H1 (cell line): Measurements from ENCODE around the gene VAPB. TPM values are rescaled to one million over a fixed set of nuclear protein-coding genes. Genes with fewer than 3 reads are reported as not detected.
A peak's percentile ranks its signal among the peaks of the same experiment; 100 is the strongest.

Source experiments
- CTCF ChIA-PET: fragments of 300-600 bp; sonication (Branson Sonifier 250); formaldehyde crosslinking; loops from one replicate; lab custom pipeline; 2021; ENCODE audit not compliant: partially characterized antibody; lab: Charles Lee
- POLR2A ChIA-PET: fragments of 300-600 bp; sonication (Branson Sonifier 250); formaldehyde crosslinking; loops from one replicate; lab custom pipeline; 2021; ENCODE audit warnings: inconsistent platforms; ENCODE audit not compliant: partially characterized antibody; lab: Charles Lee
- DNase-seq, 2 experiments: peaks; one replicate each; pipeline versions ENCODE4 v3.0.0 to v3.0.0-alpha.2; 2010 to 2022; ENCODE audit warnings: low spot score in 2 of 2, low read depth in 1 of 2, mixed read lengths in 1 of 2
- FAIRE-seq: peaks from 2 replicates; lab custom pipeline; 2011; peaks lifted over from hg19 to GRCh38; lab: Jason Lieb, UNC
- H2AFZ ChIP-seq: 2 replicates; pipeline ENCODE4 v1.8.1; 2012; ENCODE audit warnings: low read length, inconsistent platforms
- H2AK5ac ChIP-seq: 2 replicates; pipeline ENCODE4 v1.6.1; 2013; ENCODE audit warnings: low read depth, low read length
- H2BK120ac ChIP-seq: replicated peaks from 2 replicates; pipeline ENCODE3; 2013; ENCODE audit warnings: low read depth, low read length, inconsistent platforms
- H2BK12ac ChIP-seq: 2 replicates; pipeline ENCODE4 v1.6.1; 2013; ENCODE audit warnings: low read depth, low read length
- H2BK15ac ChIP-seq: 2 replicates; pipeline ENCODE4 v1.6.1; 2013; ENCODE audit warnings: low read length
- H2BK20ac ChIP-seq: 2 replicates; pipeline ENCODE4 v1.6.1; 2013; ENCODE audit warnings: low read length
- H2BK5ac ChIP-seq: 2 replicates; pipeline ENCODE4 v1.6.1; 2013; ENCODE audit warnings: low read depth, low read length
- H3K14ac ChIP-seq: 2 replicates; pipeline ENCODE4 v1.6.1; 2013; ENCODE audit warnings: inconsistent platforms; ENCODE audit not compliant: insufficient read length
- H3K18ac ChIP-seq: 2 replicates; pipeline ENCODE4 v1.6.1; 2013; ENCODE audit warnings: low read length; ENCODE audit errors: extremely low read depth
- H3K23ac ChIP-seq: 2 replicates; pipeline ENCODE4 v1.6.1; 2013; ENCODE audit warnings: inconsistent platforms; ENCODE audit not compliant: insufficient read length
- H3K23me2 ChIP-seq: 2 replicates; pipeline ENCODE4 v1.6.1; 2013; ENCODE audit warnings: low read depth, low read length
- H3K27ac ChIP-seq: 2 replicates; pipeline ENCODE4 v1.6.1; 2011; ENCODE audit warnings: low read depth, low read length, inconsistent platforms
- H3K27me3 ChIP-seq, 4 experiments: replicated peaks in 1 of 4; 1 replicate in 1 of 4; 2 replicates in 3 of 4; pipeline versions ENCODE4 v1.6.1 to v1.8.1; 2011 to 2013; ENCODE audit warnings: low read length in 3 of 4, mild to moderate bottlenecking in 3 of 4, inconsistent platforms in 2 of 4, mixed read lengths in 2 of 4, moderate library complexity in 1 of 4; ENCODE audit not compliant: control insufficient read depth in 3 of 4, insufficient read depth in 3 of 4; ENCODE audit errors: extremely low read depth in 1 of 4
- H3K36me3 ChIP-seq, 4 experiments: 2 replicates each; pipeline versions ENCODE4 v1.6.1 to v1.8.1; 2011 to 2013; ENCODE audit warnings: mild to moderate bottlenecking in 4 of 4, low read length in 3 of 4, moderate library complexity in 2 of 4, control low read depth in 1 of 4, inconsistent platforms in 1 of 4; ENCODE audit not compliant: insufficient read depth in 4 of 4, control insufficient read depth in 2 of 4
- H3K4ac ChIP-seq: replicated peaks from 2 replicates; pipeline ENCODE3; 2013; ENCODE audit warnings: low read length, low read depth, mixed read lengths, inconsistent platforms; ENCODE audit not compliant: insufficient read length
- H3K4me1 ChIP-seq, 4 experiments: replicated peaks in 1 of 4; 1 replicate in 1 of 4; 2 replicates in 3 of 4; pipeline versions ENCODE4 v1.6.1 to v1.8.1; 2011 to 2013; ENCODE audit warnings: low read length in 3 of 4, inconsistent platforms in 2 of 4, mixed read lengths in 1 of 4; ENCODE audit not compliant: insufficient read depth in 4 of 4, control insufficient read depth in 3 of 4
- H3K4me2 ChIP-seq, 2 experiments: 2 replicates each; pipeline versions ENCODE4 v1.6.1 to v1.8.1; 2011 to 2013; ENCODE audit warnings: low read depth in 2 of 2, low read length in 2 of 2, control low read depth in 1 of 2, inconsistent platforms in 1 of 2, mild to moderate bottlenecking in 1 of 2; ENCODE audit not compliant: insufficient read depth in 1 of 2
- H3K4me3 ChIP-seq, 4 experiments: fragments of 200-600, 300-600 bp in 1 of 4; sonication (generic), shearing (Covaris generic), sonication (Bioruptor Twin) in 1 of 4; 2 replicates each; pipeline versions ENCODE4 v1.5.1 to v1.8.1; 2011 to 2016; ENCODE audit warnings: low read length in 4 of 4, low read depth in 3 of 4, control low read depth in 2 of 4, inconsistent platforms in 2 of 4, mild to moderate bottlenecking in 2 of 4, mixed read lengths in 1 of 4, moderate library complexity in 1 of 4; ENCODE audit not compliant: insufficient read depth in 2 of 4; ENCODE audit errors: extremely low read depth in 1 of 4
- H3K56ac ChIP-seq: replicated peaks from 2 replicates; pipeline ENCODE3; 2013; ENCODE audit warnings: low read depth, mild to moderate bottlenecking, mixed read lengths, low read length, inconsistent platforms; ENCODE audit not compliant: insufficient read length
- H3K79me1 ChIP-seq: 2 replicates; pipeline ENCODE4 v1.6.1; 2013; ENCODE audit warnings: low read depth, low read length, control low read depth
- H3K79me2 ChIP-seq, 2 experiments: 2 replicates each; pipeline versions ENCODE4 v1.6.1 to v1.8.1; 2012 to 2013; ENCODE audit warnings: low read length in 2 of 2, mild to moderate bottlenecking in 2 of 2, inconsistent platforms in 1 of 2; ENCODE audit not compliant: insufficient read depth in 2 of 2, control insufficient read depth in 1 of 2
- H3K9ac ChIP-seq, 4 experiments: replicated peaks in 1 of 4; 1 replicate in 1 of 4; 2 replicates in 3 of 4; pipeline versions ENCODE4 v1.6.1 to v1.8.1; 2011 to 2013; ENCODE audit warnings: low read depth in 3 of 4, low read length in 3 of 4, control low read depth in 2 of 4, mild to moderate bottlenecking in 2 of 4, moderate library complexity in 2 of 4, inconsistent platforms in 1 of 4; ENCODE audit errors: extremely low read depth in 1 of 4
- H3K9me3 ChIP-seq, 2 experiments: 2 replicates each; pipeline versions ENCODE4 v1.6.1 to v1.8.1; 2012 to 2013; ENCODE audit warnings: mild to moderate bottlenecking in 2 of 2, moderate library complexity in 2 of 2, control low read depth in 1 of 2, inconsistent platforms in 1 of 2, low read depth in 1 of 2, low read length in 1 of 2, mixed read lengths in 1 of 2; ENCODE audit not compliant: insufficient read depth in 2 of 2
- H4K20me1 ChIP-seq, 2 experiments: replicated peaks in 1 of 2; 2 replicates each; pipeline versions ENCODE3 to v1.8.1; 2011 to 2013; ENCODE audit warnings: inconsistent platforms in 2 of 2, low read length in 2 of 2, mild to moderate bottlenecking in 1 of 2; ENCODE audit not compliant: insufficient read depth in 2 of 2, control insufficient read depth in 1 of 2
- H4K5ac ChIP-seq: 2 replicates; pipeline ENCODE4 v1.6.1; 2013; ENCODE audit warnings: low read length, low read depth, mixed read lengths, inconsistent platforms; ENCODE audit not compliant: insufficient read length
- H4K8ac ChIP-seq: 2 replicates; pipeline ENCODE4 v1.8.0; 2013; ENCODE audit warnings: mild to moderate bottlenecking, moderate library complexity, low read length, inconsistent platforms; ENCODE audit not compliant: insufficient read depth; ENCODE audit errors: extremely low read depth
- H4K91ac ChIP-seq: replicated peaks from 2 replicates; pipeline ENCODE3; 2013; ENCODE audit warnings: low read length, mixed read lengths, inconsistent platforms; ENCODE audit not compliant: insufficient read length
- BACH1 ChIP-seq: IDR thresholded peaks from 2 replicates; pipeline ENCODE4 v1.6.1; 2012; ENCODE audit warnings: low read length, improper control_type of control experiment
- CBX5 ChIP-seq: fragments of 300-800, 300-1000 bp; sonication (generic); IDR thresholded peaks from 2 replicates; pipeline ENCODE4 v1.7.1; 2016; ENCODE audit warnings: antibody characterized with exemption, low read length, low read depth
- HDAC2 ChIP-seq, 2 experiments: fragments of 300-600 bp in 1 of 2; sonication (generic) in 1 of 2; IDR thresholded peaks; 2 replicates each; pipeline ENCODE4 v1.6.1; 2011 to 2012; ENCODE audit warnings: low read depth in 2 of 2, low read length in 2 of 2, mild to moderate bottlenecking in 2 of 2, moderate library complexity in 2 of 2, borderline replicate concordance in 1 of 2, inconsistent platforms in 1 of 2
- KDM5A ChIP-seq: fragments of 200-600 bp; IDR thresholded peaks from 2 replicates; pipeline ENCODE4 v1.7.1; 2012; ENCODE audit warnings: mild to moderate bottlenecking, low read length, inconsistent platforms, mixed read lengths
- USF2 ChIP-seq: IDR thresholded peaks from 2 replicates; pipeline ENCODE4 v1.6.1; 2011; ENCODE audit warnings: low read length, improper control_type of control experiment
- WGBS, 2 experiments: shearing (Covaris generic) in 1 of 2; methylation state at CpG; one replicate each; pipeline versions ENCODE4 v1.1.6 to v1.1.7; 2013 to 2015; ENCODE audit warnings: low lambda C conversion rate in 2 of 2, mixed read lengths in 2 of 2, inconsistent platforms in 1 of 2, low coverage in 1 of 2, missing lambda C conversion rate in 1 of 2; ENCODE audit not compliant: insufficient replicate concordance in 2 of 2, insufficient coverage in 1 of 2, insufficient read length in 1 of 2; ENCODE audit errors: extremely low coverage in 1 of 2, missing lambda C conversion rate in 1 of 2; 5-methylcytosine and 5-hydroxymethylcytosine counted together
- polyA plus RNA-seq, 7 experiments: library from polyadenylated mRNA; depleted of rRNA in 3 of 7; stranded (reverse) in 5 of 7; unstranded in 2 of 7; fragments of >200 nt in 5 of 7; fragments of 200-250 nt in 2 of 7; gene quantifications; 1 replicate in 5 of 7; 2 replicates in 1 of 7; 4 replicates in 1 of 7; pipeline versions ENCODE4 v1.2.1 to v1.2.3, GENCODE V29; 2011 to 2013; ENCODE audit warnings: missing spikeins in 2 of 7, mixed read lengths in 2 of 7
- total RNA-seq: library from RNA; stranded (reverse); fragmentation: NEBNext Ultra II Directional; extraction: Animal tissue kit (Norgen Biotek cat#: 25700); gene quantifications from 2 replicates; pipeline ENCODE4 v1.2.1, GENCODE V29; 2021
- TF ChIP-seq, protein P1 (sequence below): IDR thresholded peaks from 2 replicates; pipeline ENCODE4 v1.6.1; 2012; ENCODE audit warnings: low read length, inconsistent platforms

VAPB gene
- total and polyA plus RNA-seq, 2 of the 8 experiments (the other 6 are each of a cell fraction or from before 2014, with no cell fraction given) = 24.4 to 62.8 TPM

DNA sequence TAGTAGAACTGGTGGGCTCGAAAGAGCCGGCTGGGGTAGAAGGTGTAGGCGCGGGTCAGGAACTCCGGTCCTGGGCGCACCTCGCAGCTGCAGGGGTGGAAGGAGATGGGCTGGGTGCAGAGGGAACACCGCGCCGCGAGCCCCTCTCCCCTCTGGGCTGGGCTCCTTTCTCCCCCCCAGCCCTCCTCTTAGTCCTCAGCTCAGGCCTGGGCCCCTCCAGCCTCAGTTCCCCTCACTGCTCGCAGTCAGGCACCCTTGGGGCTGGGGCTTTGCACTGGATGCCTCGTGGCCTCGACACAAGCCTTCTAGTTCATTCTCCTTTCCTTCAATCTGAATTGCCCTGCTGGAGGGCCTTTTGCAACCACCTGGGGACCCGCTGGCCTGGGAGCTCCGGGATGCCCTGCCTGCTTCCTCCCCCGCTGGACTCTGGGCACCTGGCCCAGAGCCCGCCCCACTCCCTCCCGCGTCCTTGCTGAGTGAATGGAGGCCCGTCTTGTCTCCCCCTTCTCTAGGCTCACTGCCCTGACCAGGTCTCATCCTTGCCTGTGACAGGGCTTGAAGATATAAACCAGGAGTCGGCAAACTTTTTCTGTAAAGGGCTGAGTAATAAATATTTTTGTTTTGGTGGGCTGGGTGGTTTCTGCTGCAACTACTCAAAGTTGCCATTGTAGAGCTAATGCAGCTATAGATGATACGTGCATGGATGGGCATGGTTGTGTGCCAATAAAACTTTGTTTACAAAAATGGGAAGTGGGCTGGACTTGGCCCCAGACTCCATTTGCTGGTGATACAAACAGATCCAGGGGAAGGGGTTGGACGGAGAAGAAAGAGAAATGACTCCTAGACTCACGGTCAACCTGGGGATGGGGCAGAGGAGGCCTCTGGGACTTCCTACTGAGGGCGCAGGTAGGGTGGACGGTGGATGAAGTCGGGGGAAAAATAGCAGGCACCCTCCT is 78.8 kb downstream of the VAPB start:
- no peak overlapping the region for H2BK20ac ChIP-seq
- peak overlapping the region; percentile 18; the same call in 1 of the 2 replicates for H4K8ac ChIP-seq
- no peaks in the 10 kb centered on the region for H4K20me1 ChIP-seq
- no peaks in the 10 kb centered on the region for H3K23me2 ChIP-seq
- H3K4me1 ChIP-seq = peaks cover 0 to 7% (median 2%) of the 10 kb centered on the region in 4 experiments; a peak in 4 of 7 replicates
- no peak overlapping the region for H3K27ac ChIP-seq
- no peak overlapping the region for H4K91ac ChIP-seq
- CTCF ChIA-PET = interaction anchor here (1.0 to 1.7 kb wide), 2 partner anchors 14 to 15 kb away, joined by 3 to 5 read pairs; no protein-coding TSS in a partner anchor
- H2AFZ ChIP-seq = no peak overlapping the region; the same call in 1 of the 2 replicates
- no peak overlapping the region for H3K4me3 ChIP-seq
- TF ChIP-seq BACH1 (no peak), USF2 (no peak), HDAC2 (IDR thresholded peaks at IDR 0.05; ENCODE audit: borderline replicate concordance in 1 of 2, low read depth in 2 of 2, low read length in 2 of 2) (no peak), KDM5A (no peak), CBX5 (no peak)
- TF ChIP-seq, protein P1, sequence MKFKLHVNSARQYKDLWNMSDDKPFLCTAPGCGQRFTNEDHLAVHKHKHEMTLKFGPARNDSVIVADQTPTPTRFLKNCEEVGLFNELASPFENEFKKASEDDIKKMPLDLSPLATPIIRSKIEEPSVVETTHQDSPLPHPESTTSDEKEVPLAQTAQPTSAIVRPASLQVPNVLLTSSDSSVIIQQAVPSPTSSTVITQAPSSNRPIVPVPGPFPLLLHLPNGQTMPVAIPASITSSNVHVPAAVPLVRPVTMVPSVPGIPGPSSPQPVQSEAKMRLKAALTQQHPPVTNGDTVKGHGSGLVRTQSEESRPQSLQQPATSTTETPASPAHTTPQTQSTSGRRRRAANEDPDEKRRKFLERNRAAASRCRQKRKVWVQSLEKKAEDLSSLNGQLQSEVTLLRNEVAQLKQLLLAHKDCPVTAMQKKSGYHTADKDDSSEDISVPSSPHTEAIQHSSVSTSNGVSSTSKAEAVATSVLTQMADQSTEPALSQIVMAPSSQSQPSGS = no peak
- TF ChIP-seq, all 59 proteins: peak for 0
- Histone ChIP-seq H2BK120ac (peak overlapping the region; percentile 43), H3K9me3 (0 out of 4 replicates have a peak, but pooled peaks cover 0 to 3% of the 10 kb centered on the region in 2 experiments), H2BK12ac (no peak overlapping the region; the same call in 1 of the 2 replicates), H3K18ac (no peak overlapping the region), H3K79me1 (no peaks in the 10 kb centered on the region), H3K56ac (no peak overlapping the region), H3K23ac (no peak overlapping the region), H2BK15ac (no peak overlapping the region), H3K14ac (no peak overlapping the region), H3K79me2 (no peaks in the 10 kb centered on the region), H3K9ac (no peak overlapping the region), H3K27me3 (no peaks in the 10 kb centered on the region), H3K4ac (no peak overlapping the region), H3K4me2 (no peak overlapping the region; a peak in 1 of 4 replicates), H2BK5ac (no peak overlapping the region), H3K36me3 (no peaks in the 10 kb centered on the region), H2AK5ac (no peak overlapping the region), H4K5ac (no peak overlapping the region)
- POLR2A ChIA-PET = interaction anchor here (1.0 kb wide), 1 partner anchor 372 kb away, joined by 3 read pairs; no protein-coding TSS in a partner anchor
- FAIRE-seq (no peak), DNase-seq (peak in 1 of 2 experiments; percentile 49)
- 85% methylated on average over 26 of the region's 28 CpGs; no CpG with 5 or more reads in 1 of the 2 experiments for WGBS, 2 experiments
